Measurements from ENCODE around the gene SEM1.
"Not testable (repeated sequence)": the region's sequence is repeated elsewhere in the genome, so short reads cannot be mapped to it uniquely, and the experiment has no call there.

SEM1 gene

DNA sequence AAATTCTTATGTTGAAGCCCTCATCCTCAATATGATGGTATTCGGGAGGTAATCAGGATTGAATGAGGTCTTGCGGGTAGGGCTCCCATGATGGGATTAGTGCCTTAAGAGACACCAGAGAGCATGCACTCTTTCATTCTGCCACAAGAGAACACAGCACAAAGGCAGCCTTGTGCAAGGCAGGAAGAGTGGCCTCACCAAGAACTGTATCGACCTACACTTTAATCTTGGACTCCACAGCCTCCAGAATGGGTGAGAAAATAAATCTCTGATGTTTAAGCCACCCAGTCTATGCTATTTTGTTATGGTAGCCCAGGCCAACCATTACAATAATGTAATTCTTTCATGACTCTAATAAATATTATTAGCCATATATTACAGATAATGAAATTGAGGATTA is 8.4 kb downstream of the SEM1 start:
- no peak for FAIRE-seq

DNA sequence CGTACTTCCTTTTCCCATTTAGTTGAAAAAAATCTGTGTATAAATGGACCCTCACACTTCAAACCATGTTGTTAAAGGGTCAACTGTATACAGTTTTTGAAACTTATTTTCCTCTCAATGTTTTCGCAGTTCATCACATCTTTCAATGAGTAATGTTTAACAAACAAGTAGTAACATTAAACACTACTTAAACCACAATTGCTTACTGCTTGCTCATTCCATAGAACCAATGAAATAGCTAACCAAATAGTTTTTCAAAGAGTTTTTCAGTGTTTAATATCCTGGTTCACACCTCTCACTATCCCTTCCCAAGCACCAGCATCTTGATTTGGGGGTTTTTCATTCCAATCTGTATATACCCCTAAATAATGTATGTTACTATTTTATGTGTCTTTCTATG is 9.1 kb downstream of the SEM1 start:
- FAIRE-seq: no peak
- no peak for DNase-seq (ENCODE audit: low spot score)

More for the DNA sequence above, 8.4 kb downstream of the SEM1 start:
- no peak for DNase-seq (ENCODE audit: low spot score)

DNA sequence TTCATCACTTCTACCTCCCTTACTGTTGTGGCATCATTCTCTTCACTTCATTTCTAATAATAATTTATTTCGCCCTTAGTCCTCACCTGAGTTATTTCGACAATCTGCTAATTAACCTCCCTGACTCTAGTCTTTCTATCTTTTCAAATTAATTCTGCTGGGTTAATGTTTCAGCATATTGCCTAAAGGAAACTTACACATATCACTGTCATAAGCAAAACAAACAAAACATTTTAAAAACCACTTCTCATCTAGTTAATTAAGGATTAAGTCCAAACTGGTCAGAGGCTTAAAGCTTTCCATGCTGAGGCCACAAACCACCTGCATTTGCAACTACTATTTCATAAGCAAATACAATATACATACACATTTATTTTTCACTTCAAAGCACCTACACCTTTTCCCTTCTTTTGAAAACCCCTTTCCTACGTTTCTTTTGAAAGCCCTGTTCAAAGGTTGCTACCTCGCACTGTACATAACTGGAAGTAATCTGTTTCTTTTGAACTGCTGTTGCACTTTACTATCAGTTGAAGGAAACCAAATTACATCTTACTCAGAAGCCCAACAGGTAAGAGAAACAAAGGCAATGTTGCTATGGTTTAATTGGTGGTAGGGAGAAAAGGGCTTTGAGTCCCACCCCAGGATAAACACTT is 10.3 kb downstream of the SEM1 start:
- DNase-seq (ENCODE audit: low spot score) (no peak), FAIRE-seq (no peak)

DNA sequence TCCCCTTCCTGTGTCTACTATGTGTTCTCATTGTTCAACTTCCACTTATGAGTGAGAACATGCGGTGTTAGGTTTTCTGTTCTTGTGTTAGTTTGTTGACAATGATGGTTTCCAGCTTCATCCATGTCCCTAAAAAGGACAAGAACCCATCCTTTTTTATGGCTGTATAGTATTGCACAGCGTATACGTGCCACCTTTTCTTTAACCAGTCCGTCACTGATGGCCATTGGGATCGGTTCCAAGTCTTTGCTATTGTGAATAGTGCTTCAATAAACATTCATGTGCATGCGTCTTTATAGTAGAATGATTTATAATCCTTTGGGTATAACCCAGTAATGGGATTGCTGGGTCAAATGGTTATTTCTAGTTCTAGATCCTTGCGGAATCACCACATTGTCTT is 11.2 kb downstream of the SEM1 start:
- FAIRE-seq; DNase-seq (ENCODE audit: low spot score): not testable (repeated sequence)

DNA sequence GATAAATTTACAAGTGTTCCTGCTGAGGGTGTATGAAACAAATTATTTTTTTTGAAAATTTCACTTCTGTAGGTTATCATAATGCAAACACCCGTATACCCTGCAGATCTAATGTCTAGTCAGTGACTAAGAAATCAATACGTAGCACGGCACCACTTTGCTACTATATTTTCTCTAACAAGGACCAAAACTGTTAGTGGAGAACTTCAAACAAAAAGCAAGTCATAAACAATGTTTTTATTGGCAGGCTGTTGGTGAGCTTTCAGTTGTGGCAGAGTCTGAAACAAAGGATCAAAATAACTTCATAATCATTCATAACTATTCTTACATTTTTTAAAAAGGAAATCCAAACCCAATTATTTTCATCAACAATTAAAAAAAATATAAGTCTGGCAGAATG is 11.8 kb downstream of the SEM1 start:
- FAIRE-seq: no peak

DNA sequence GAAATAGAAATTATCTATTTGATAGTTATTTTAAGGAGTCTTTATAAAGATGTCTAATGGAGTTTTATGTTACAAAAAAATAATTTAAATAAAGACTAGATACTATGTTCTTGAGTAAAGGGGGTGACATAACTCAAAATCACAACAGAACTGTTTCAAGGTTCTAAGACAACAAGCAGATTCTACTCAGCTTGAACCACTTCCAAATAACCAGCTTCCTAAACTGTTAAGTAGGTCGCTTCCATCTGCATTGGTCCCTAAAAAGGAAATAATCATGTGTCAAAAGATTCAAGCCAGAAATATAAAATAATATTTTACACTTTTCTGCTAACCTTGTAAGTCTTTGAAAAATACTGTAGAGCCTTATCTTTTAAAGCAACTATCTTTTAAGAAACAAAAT is 14.1 kb downstream of the SEM1 start:
- FAIRE-seq: no peak
- no peak for DNase-seq (ENCODE audit: low spot score)

More for the DNA sequence above, 11.8 kb downstream of the SEM1 start:
- DNase-seq (ENCODE audit: low spot score): no peak

DNA sequence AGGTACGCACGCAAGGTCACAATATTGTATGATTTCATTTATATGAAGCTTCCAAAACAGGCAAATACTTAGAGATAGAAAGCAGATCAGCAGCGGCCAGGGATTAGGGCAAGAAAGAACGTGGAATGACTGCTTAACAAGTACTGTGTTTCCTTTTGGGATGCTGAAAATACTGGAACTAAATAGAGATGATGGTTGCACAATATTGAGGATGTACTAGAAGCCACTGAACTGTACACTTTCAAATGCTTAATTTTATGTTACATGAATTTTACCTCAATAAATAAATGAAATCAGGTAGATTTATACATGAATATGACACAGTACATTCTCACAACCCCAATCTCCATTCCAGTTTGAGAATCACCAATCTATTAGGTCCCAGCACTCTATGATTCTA is 15.6 kb downstream of the SEM1 start:
- DNase-seq (ENCODE audit: low spot score): no peak
- FAIRE-seq: no peak

DNA sequence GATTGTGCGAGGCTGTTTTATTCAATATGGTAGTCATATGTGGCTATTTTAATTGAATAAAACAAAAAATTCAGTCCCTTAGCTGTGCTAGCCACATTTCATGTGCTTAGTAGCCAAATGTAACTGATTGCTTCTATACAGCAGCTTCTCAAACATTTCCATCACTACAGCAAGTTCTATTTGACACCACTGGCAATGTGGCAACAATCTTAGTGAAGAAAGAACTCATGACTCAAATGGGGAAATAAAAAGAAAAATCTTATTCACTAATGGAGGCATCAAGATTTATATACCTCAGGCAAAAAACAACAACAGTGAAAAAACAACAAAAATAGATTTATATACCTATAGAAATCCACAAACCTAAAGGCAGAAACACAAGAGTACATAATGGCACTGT is 17.9 kb downstream of the SEM1 start:
- DNase-seq (ENCODE audit: low spot score): no peak
- no peak for FAIRE-seq

DNA sequence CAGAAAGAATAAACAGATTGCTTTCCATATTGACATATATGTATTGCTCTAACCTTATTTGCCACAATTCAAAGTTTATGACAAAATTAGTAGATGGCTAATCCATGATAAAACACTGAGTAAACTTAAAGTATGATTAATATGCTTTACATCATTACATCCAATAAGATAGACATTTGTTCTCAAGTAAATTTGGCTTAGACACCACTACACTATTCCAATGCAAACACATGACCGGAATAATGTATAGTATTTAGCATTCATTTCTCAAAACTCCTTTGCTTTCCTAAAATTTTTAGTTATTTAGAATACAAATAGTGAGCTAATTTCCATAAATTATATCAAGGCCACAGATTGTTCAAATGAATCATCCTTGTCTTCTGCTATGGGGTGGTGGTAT is 20.2 kb downstream of the SEM1 start:
- DNase-seq (ENCODE audit: low spot score) (no peak), FAIRE-seq (no peak)

DNA sequence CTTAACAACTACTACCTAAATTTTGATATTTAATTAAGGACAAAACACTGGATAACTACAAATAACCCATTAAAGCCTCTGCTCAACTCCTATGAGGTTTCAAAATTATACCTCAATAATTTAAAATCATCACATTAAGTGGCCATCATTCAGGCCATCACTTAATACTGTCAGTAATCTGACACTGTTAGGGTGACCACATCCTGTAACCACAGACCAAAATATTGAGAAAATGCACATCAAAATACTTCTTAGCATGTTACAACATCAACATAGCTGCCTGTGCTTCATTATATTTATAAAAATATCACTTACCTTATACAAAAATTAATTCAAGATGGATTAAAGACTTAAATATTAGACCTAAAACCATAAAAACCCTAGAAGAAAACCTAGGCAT is 23.3 kb downstream of the SEM1 start:
- FAIRE-seq (no peak), DNase-seq (ENCODE audit: low spot score) (no peak)

DNA sequence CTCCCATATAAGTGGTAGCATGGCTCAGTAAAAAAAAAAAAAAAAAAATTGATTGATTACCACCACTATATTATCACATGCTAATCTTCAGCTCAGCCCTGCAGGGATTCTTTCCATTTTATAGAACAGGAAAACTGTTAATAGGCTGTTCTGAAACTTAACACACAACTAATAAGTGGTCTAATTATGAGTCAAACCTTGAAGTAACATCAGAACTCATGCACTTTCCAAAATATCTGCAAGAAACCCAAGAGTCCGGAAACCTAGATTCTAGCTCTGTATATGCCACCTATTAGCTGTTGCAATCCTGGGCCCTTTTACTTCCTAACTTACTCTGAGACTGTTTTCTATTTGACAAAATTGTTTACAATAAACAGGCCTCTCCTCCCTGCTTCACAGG is 23.9 kb downstream of the SEM1 start:
- FAIRE-seq (no peak), DNase-seq (ENCODE audit: low spot score) (no peak)

DNA sequence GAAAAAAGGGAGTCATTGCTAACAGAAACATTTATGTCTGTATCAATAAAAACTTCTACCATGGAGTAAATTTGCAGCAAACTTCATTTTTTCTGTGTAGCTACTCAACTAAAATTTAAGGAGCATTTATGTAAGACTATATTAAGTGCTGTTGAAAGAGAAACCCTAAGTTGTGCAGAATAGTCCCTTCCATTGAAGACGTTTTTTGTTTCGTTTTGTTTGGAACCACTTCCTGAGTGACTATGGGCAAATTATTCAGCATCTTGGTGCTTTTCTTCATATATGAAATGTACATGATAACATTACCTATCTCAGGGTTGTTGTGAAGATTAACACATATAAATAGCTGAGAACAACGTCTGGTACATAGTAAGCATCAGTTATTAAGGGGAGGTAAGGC is 24.3 kb downstream of the SEM1 start:
- FAIRE-seq: no peak
- no peak for DNase-seq (ENCODE audit: low spot score)

DNA sequence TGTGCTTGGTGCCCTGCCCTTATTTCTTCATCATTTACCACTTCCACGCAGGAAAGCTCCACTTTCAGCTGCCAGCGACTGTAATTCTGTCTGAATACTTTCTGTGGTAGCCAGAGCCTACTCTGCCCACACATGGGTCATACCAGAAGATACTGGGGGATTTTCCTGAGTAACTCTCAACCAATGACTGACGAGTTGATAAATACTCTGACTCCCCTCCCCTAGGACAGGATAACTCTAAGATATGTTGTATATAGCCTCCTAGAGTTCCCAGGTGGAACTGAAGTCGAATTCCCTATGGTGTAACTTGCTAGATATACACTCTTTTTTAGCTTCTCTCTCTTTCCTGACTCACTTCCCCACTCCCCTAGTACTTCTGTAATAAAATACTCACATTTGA is 29.8 kb downstream of the SEM1 start:
- no peak for FAIRE-seq
- no peak for DNase-seq (ENCODE audit: low spot score)

DNA sequence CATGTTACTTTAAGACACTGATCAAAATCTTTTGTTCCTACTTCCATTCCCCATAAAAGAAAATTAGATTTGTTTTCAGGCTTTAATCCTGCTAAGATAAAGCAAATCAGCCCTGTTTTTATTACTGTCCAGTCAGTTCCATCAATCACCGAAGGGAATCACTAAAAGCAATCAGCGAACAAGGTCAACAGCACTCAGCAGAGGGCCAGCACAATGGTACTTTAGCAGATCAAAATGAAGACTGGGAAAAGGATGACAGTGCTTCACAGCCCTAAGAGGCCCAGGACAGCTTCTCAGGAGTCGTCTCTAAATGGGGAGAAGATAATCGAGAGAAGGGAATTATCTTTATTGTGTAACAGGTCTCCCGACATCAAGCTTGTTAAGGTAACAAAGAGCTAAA is 32.7 kb downstream of the SEM1 start:
- no peak for DNase-seq (ENCODE audit: low spot score)
- FAIRE-seq: no peak

DNA sequence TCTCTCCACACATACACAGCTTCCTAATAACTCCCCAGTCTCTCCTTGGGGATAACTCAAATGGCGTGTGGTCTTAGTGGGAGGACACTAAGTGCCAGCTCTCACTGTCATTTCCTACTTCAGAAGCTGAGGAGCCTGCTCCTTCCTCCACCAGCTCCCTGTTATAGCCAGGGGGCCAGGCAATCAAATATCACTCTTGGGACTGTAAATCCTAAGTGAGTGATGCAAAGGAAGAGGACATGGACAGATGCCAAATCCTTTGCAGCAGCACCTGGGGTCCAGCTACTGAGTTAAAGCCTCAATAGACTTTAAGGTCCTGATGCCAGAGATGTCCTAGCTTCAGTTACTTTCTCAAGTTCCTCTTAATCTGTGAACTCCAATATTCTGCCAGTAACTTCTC is 34.1 kb downstream of the SEM1 start:
- DNase-seq (ENCODE audit: low spot score) (no peak), FAIRE-seq (no peak)

DNA sequence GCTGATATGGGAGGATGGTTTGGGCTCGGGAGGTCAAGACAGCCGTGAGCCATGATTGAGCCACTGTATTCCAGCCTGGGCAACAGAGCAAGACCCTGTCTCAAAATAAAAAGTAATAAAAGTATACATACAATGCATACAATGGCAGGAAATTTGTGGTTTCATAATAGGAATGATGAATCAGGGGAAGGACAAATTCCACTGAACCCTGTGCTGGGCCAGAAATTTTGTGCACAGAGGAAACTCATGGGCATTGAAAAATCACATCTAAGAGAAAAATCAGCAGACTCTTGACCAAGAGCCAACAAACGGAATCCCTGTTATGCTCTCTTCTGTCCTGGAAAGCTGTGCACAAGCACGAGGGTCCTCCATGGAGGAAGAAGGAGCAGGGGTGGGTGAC is 35.1 kb downstream of the SEM1 start:
- FAIRE-seq (no peak), DNase-seq (ENCODE audit: low spot score) (no peak)

DNA sequence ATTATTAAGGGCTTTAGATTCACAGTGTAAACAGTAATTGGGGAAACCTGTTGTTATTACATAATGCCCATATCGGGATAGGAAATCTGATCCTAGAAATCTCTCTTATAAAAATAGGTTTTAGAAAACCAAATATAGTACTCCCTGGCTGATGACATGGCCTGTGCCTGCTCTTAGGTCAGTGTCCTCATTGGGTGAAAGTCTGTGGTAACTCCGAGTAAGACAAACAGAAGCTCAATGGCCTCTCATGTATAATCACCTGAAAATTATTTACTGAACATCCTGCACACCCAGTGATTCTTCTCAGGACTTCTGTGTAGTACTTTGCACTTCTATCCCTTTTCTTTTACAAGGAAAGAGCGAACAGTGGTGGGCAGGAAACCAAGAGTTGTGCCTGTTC is 37.8 kb downstream of the SEM1 start:
- DNase-seq (ENCODE audit: low spot score): no peak
- no peak for FAIRE-seq

DNA sequence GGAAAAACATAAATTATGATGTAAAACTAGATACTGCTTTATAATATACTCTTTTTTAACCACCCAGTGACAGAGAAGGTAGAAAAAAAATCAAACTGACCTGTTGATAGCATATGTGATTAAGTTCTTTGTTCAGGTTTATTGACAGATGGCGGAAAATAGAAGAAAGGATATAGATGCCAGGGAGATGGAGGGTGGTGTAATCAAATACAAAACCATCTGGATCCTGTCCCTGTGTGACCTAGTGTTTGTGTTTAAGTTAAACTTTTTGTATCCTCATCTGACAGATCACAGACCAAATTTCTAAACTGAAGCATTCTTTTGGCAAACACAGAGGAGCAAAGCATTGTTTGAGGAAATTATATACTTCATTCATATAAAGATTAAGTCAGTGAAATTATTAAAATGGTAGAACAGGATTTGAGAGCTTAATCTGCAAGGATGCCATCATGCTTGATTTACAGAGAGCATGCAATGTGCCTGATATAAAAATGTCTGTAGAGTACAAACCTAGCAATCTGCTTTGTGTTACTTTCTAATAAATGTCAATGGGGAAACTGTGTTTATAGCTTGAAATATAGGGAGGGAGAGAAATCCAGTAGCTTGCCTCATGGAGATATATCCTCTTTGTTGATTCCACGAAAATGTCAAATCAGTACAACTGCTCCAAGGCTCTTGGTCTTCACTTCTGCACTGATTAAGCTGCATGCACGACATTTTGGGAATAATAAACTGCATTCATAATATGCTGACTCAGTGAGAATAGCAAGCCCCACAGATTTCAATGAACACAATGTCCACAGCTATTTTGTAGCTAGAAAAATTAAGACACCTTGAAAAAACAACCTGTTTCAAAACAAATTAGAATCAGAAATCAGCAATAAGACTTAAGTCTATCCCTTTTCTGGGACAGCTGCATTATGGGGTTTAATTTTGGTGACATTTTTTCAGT is 39.0 kb downstream of the SEM1 start:
- FAIRE-seq (no peak), DNase-seq (ENCODE audit: low spot score) (no peak)

DNA sequence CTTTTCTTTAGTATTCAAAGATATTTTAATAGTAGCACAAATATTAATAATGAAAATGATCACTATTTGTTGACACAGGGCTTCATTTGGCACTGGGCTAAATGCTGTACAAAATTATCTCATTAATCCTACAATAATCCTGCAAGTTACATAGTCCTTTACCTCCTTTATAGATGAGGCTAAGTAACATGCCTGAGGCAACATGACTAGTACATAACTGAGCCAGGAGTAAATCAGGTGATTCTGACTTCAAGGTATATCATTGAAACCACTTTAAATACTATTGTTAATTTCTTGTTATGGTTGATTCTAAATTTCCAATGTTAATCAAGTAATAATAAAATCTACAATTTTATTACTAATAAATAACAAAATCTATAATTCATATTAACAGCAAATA is 39.8 kb downstream of the SEM1 start:
- DNase-seq (ENCODE audit: low spot score) (no peak), FAIRE-seq (no peak)

DNA sequence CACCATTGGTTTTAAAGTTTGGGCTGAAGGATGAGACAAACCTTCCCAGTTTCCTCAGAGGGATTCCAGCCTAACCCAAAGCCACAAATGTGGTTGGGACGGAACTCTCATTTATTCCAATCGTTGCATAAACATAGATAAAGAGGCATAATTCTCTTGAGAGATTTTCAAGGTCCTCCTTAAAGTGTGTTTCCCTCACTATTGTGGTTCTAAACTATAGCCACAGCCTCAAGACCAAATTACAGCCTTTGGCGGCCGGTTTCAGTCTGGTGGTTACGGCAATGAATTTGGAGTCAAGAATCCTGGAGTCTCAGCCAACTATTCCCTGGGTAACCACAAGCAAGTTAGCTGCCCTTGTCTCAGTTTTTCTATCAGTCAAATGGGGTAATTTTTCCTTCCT is 42.6 kb downstream of the SEM1 start:
- DNase-seq (ENCODE audit: low spot score): no peak
- FAIRE-seq: no peak

DNA sequence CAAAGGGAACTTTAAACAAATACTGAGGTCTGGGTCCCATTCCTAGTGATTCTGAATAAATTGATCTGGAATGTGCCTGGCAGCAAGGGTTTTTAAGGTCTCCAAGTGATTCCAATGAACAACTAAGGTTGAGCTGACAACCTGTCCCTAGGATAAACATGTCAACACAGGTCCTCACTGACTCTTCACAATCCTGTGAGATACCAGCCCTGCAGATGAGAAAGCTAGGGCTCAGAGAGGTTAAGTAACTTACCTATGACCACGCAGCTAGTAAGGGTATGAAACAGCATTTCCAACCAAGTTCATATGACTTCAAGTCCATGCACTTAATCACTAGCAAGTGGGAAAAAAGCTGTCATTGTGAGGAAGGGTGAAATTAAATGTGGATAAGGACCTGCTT is 44.0 kb downstream of the SEM1 start:
- FAIRE-seq: no peak

DNA sequence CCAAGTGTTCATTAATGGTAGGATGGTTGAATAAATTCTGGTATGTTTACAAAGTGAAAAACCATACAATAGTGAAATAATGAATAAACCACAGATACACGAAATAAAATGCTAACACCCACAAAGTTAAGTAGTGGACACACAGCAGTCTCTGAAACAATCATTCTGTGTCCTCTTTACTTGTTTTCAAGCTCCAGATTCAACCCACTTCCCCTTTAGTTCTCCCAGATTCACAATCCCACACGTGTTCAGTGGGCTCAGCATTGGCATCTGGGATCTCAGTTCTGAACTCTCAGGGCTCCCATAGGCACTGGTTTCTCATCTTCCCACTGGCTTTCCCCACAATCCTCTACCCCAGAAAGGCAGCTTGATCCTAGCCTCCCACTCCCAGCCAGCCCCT is 44.9 kb downstream of the SEM1 start:
- DNase-seq (ENCODE audit: low spot score) (no peak), FAIRE-seq (no peak)

More for the DNA sequence above, 44.0 kb downstream of the SEM1 start:
- no peak for DNase-seq (ENCODE audit: low spot score)

DNA sequence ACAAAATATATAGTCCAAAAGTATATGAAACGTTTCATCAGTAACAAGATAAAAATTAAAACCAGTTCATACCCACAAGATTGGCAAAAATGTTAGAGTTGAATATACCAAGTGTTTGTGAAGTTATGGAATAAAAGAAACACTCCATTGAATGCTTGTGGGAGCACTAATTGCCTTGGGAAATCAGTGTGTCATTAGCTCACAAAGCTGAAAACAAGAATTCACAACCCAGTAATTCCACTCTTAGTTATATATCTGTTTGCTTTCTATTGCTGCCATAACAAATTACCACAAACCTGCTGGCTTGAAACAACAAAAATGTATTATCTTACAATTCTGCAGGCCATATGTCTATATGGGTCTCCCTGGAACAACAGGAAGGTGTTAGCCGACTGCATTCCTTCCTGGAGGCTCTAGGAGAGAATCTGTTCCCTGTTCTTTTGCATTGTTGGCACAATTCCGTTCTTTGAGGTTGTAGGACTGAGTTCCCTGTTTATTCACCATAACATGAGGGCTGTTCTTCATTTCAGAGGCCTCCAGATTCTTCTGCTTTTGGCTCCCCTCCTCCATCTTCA is 45.7 kb downstream of the SEM1 start:
- DNase-seq (ENCODE audit: low spot score) (no peak), FAIRE-seq (no peak)
